Esophagus squamous epithelium (tissue), 5 donors: ENCODE results near the gene THSD8. TPM values are rescaled to one million over a fixed set of nuclear protein-coding genes. Genes with fewer than 3 reads are reported as not detected.

Experiments used
- DNase-seq: peaks from one replicate; lab custom pipeline; 2025; lab: John Stamatoyannopoulos, UW
- H3K27ac ChIP-seq, 4 donors: fragments of 200-600 bp; sonication (generic); one replicate each; pipeline ENCODE4 v1.5.1; 2016 to 2019; ENCODE audit warnings: mild to moderate bottlenecking in 1 of 4
- H3K27me3 ChIP-seq, 4 donors: fragments of 200-600 bp; sonication (generic); 1 replicate in 3 of 4; 2 replicates in 1 of 4; pipeline versions ENCODE4 v1.5.1 to v1.6.0; 2017 to 2021; ENCODE audit warnings: antibody characterized with exemption in 1 of 4
- H3K36me3 ChIP-seq, 3 donors: fragments of 200-600 bp; sonication (generic); one replicate each; pipeline ENCODE4 v1.5.1; 2016 to 2019
- H3K4me1 ChIP-seq, 3 donors: fragments of 200-600 bp; sonication (generic); one replicate each; pipeline ENCODE4 v1.5.1; 2017 to 2019
- H3K4me3 ChIP-seq, 4 donors: fragments of 200-600 bp; sonication (generic); 1 replicate in 3 of 4; 2 replicates in 1 of 4; pipeline ENCODE4 v1.5.1; 2016 to 2019; ENCODE audit warnings: mild to moderate bottlenecking in 2 of 4, moderate library complexity in 1 of 4
- H3K9me3 ChIP-seq, 3 donors: fragments of 200-600 bp; sonication (generic); one replicate each; pipeline ENCODE4 v1.5.1; 2016 to 2019
- CTCF ChIP-seq, 6 experiments: fragments of 450-650 bp in 4 of 6; fragments of 200-600 bp in 2 of 6; sonication (generic) in 2 of 6; IDR thresholded peaks; one replicate each; pipeline ENCODE4 v1.5.1; 2016 to 2019; ENCODE audit warnings: antibody characterized with exemption in 6 of 6, mild to moderate bottlenecking in 4 of 6, moderate library complexity in 4 of 6
- POLR2A ChIP-seq, 4 donors: fragments of 450-650 bp; IDR thresholded peaks; one replicate each; pipeline ENCODE4 v1.6.1; 2017; ENCODE audit warnings: antibody characterized with exemption in 4 of 4, mild to moderate bottlenecking in 4 of 4, moderate library complexity in 3 of 4
- WGBS, 2 donors: methylation state at CpG; one replicate each; pipeline ENCODE4 v1.1.5; 2018; 5-methylcytosine and 5-hydroxymethylcytosine counted together
- intact Hi-C: fragments of 100-400 bp; cut with DNase I; formaldehyde crosslinking; loops from one replicate; pipeline ENCODE4 v1.15.0; 2022
- total RNA-seq, 4 donors: library from RNA; depleted of rRNA; stranded (reverse); fragments of >200 nt; gene quantifications; one replicate each; pipeline ENCODE4 v1.1.0, GENCODE V29; 2016
- donor health status: DM: yes; HTN: yes; CAD: no.

The THSD8 gene
- total RNA-seq, 4 donors from 2014 or later, result not detected

DNA sequence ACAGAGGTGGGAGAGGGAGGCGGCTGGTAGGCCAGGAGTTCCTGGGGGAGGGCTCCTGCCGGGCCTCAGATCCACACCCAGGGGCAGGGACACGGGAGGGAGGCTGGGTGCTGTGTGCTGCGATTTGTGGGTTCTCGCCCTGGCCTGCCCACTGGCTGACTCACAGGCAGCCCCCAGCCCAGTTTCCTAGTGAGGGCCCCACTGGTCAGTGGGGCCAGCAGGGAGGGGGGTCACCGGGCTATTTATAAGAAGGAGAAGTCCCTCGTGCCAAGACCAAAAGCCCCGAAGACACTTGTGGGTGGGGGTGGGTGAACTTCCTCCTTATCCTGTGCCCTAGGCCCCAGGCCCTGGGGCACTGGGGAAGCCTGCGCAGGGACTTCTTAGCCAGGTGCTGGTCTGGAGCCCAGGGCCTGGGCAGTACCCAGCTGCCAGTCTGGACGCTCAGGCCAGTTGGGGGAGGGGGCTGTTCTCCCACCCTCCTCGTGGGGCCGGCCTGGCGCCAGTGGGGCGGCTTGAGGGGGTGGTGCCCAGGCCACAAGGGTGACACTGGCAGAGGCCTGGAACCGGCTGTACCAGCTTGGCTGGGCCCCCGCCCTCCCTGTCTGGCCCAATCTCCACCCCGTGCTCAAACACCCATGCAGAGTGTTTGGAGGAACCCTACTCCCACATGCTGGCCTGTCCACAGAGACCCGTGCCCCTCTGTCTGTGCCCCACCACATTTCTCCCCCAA, 15.6 kb upstream of the THSD8 start:
- no peaks in the 10 kb centered on the region for H3K36me3 ChIP-seq
- no peaks in the 10 kb centered on the region for H3K9me3 ChIP-seq
- WGBS, 2 donors, result 0 to 26% methylated on average over 1 to 4 of the region's 18 CpGs
- TF ChIP-seq CTCF (IDR thresholded peaks at IDR 0.05), result no peak
- peak in 1 of 4 donors; percentile 31 for TF ChIP-seq POLR2A (IDR thresholded peaks at IDR 0.05)
- peak overlapping the region; percentile 99 for H3K27ac ChIP-seq
- H3K27me3 ChIP-seq, result no peaks in the 10 kb centered on the region
- DNase-seq, result peak; percentile 50
- H3K4me1 ChIP-seq, result peaks cover 74 to 98% (median 88%) of the 10 kb centered on the region in 3 donors
- H3K4me3 ChIP-seq, result peak overlapping the region in 3 of 4 donors; percentile 10 to 22 (median 17)
- intact Hi-C loops, result no loop called here

- 75 to 88% methylated on average over 3 of the region's 3 CpGs for WGBS, 2 donors
- Histone ChIP-seq H3K27me3 (no peaks in the 10 kb centered on the region), H3K4me3 (peak overlapping the region in 2 of 4 donors; percentile 10 to 17), H3K27ac (peak overlapping the region; percentile 99), H3K36me3 (peaks cover 0 to 1% (median 0%) of the 10 kb centered on the region in 3 donors), H3K4me1 (peaks cover 68 to 91% (median 82%) of the 10 kb centered on the region in 3 donors), H3K9me3 (no peaks in the 10 kb centered on the region)
- DNase-seq, result no peak
- intact Hi-C loops, result no loop called here
- no peak for TF ChIP-seq POLR2A (IDR thresholded peaks at IDR 0.05)
Measured at GRCh38 chr19:12786952-12787351, 14.9 kb upstream of the THSD8 start.

DNA sequence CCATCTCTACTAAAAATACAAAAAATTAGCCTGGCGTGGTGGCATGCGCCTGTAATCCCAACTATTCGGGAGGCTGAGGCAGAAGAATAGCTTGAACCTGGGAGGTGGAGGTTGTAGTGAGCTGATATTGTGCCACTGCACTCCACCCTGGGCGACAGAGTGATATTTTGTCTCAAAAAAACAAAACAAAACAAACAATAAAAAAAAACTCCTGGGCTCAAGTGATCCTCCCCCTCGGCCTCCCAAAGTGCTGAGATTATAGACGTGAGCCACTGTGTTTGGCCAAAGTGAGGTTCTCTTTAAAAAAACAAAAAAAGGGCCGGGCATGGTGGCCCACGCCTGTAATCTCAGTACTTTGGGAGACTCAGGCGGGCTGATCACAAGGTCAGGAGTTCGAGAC, 14.4 kb upstream of the THSD8 start:
- no peak for TF ChIP-seq CTCF (IDR thresholded peaks at IDR 0.05)
- no peak for TF ChIP-seq POLR2A (IDR thresholded peaks at IDR 0.05)
- WGBS, 2 donors, result 59 to 79% methylated on average over 7 to 10 of the region's 10 CpGs
- H3K4me1 ChIP-seq, result peaks cover 66 to 86% (median 81%) of the 10 kb centered on the region in 3 donors
- no peaks in the 10 kb centered on the region for H3K9me3 ChIP-seq
- DNase-seq, result no peak
- H3K27me3 ChIP-seq, result no peaks in the 10 kb centered on the region
- intact Hi-C loops, result no loop called here
- peaks cover 0 to 6% (median 0%) of the 10 kb centered on the region in 3 donors for H3K36me3 ChIP-seq
- peak overlapping the region; percentile 99 for H3K27ac ChIP-seq
- no peak overlapping the region for H3K4me3 ChIP-seq

- intact Hi-C loops, result no loop called here
- Histone ChIP-seq H3K4me3 (peak overlapping the region; percentile 79 to 89 (median 88)), H3K4me1 (peaks cover 62 to 79% (median 75%) of the 10 kb centered on the region in 3 donors), H3K36me3 (peaks cover 0 to 11% (median 0%) of the 10 kb centered on the region in 3 donors), H3K27me3 (no peaks in the 10 kb centered on the region), H3K9me3 (no peaks in the 10 kb centered on the region), H3K27ac (peak overlapping the region; percentile 99)
- no peak for DNase-seq
- WGBS, 2 donors, result 27% methylated on average over 4 of the region's 4 CpGs
- TF ChIP-seq POLR2A (IDR thresholded peaks at IDR 0.05) (no peak), CTCF (IDR thresholded peaks at IDR 0.05) (no peak)
Measured at GRCh38 chr19:12788042-12788681, 13.7 kb upstream of the THSD8 start.

DNA sequence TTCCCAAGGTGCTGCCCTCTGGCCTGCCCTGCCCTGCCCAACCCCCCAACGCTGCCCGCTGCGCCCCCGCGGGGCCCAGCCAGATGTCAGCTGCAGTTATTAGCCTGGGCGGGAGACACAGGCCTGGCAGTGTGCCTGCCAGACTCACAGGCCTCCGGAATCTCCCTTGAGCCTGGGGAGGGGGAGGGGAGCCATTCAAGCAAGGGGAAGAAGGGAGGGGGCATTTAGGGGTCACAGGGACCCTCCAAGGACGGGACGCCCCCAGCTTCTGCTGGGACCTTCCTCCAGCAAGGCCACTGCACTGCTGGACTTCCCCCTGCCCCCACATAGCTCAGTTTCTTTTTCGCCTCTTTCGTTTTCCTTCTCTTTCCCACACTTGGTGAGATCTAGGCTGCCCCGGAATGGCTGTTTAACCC, 13.2 kb upstream of the THSD8 start:
- Histone ChIP-seq H3K27ac (peak overlapping the region; percentile 99), H3K4me3 (peak overlapping the region; percentile 79 to 89 (median 88)), H3K36me3 (peaks cover 0 to 11% (median 0%) of the 10 kb centered on the region in 3 donors), H3K4me1 (peaks cover 56 to 77% (median 70%) of the 10 kb centered on the region in 3 donors), H3K27me3 (no peaks in the 10 kb centered on the region), H3K9me3 (no peaks in the 10 kb centered on the region)
- TF ChIP-seq CTCF (IDR thresholded peaks at IDR 0.05) (no peak), POLR2A (IDR thresholded peaks at IDR 0.05) (peak in 1 of 4 donors; percentile 12)
- no peak for DNase-seq
- intact Hi-C loops, result no loop called here
- WGBS, 2 donors, result 0 to 2% methylated on average over 2 to 6 of the region's 12 CpGs
